Stimulated activated CD4-positive, alpha-beta T cell treated with anti-CD3 and anti-CD28 coated beads, TNF-alpha, amount 100 ng/mL, for 24 hours (primary cell): ENCODE results near the gene ZFAND2B.

Experiments used
- DNase-seq, 3 experiments: peaks; one replicate each; pipeline ENCODE4 v3.0.0-alpha.2; 2020; ENCODE audit warnings: low read depth in 3 of 3

The ZFAND2B gene

GRCh38 chr2:219220652-219221402, 14.2 kb downstream of the ZFAND2B start:
- no peak for DNase-seq

DNA sequence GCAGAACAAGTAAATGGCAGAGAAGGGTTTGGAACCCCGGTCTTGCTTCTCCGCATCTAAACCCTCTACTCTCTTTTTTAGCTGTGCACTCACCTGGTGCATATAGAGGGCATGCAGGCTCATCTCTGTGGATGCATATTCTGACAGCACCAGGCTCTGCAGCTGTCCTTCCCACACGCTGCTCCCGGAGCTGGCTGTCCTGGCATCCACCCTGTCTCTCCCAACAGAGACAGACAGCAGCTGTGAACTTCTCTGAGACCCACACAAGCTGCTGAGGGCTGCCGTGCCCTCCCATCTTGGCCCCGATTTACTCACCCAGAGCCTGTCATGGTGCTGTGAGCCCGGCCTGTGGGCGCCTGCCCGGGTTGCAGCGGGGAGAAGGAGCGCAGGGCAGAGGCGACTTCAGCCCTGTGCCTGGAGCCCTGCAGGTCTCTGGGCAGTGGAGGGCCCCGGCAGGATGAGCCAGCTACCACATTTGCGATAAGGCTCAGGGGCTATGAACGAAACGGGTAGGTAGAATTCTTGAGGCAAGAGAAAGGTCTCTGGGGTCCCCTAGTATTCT, 15.5 kb downstream of the ZFAND2B start:
- DNase-seq, result no peak

GRCh38 chr2:219223831-219224610, 17.4 kb downstream of the ZFAND2B start:
- DNase-seq, result no peak

DNA sequence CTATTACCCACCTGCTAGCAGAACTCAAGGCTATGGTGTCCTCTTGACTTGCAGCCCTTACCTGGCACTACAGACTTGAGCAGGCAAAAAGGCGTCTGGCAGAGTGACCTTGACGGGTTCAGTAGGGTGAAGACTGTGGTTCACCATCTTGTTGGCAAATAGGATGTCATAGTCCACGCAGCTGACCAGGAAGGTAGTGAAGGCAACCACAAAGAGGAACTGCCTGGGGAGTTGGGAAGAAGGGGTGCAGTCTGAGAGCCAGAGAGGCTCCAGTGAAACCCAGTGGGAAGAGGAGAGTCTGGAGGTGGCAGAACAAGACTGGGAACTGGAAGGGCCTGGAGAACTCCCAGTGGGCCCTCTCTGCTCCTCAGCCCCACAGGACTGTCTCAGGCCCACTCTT, 18.8 kb downstream of the ZFAND2B start:
- no peak for DNase-seq

DNA sequence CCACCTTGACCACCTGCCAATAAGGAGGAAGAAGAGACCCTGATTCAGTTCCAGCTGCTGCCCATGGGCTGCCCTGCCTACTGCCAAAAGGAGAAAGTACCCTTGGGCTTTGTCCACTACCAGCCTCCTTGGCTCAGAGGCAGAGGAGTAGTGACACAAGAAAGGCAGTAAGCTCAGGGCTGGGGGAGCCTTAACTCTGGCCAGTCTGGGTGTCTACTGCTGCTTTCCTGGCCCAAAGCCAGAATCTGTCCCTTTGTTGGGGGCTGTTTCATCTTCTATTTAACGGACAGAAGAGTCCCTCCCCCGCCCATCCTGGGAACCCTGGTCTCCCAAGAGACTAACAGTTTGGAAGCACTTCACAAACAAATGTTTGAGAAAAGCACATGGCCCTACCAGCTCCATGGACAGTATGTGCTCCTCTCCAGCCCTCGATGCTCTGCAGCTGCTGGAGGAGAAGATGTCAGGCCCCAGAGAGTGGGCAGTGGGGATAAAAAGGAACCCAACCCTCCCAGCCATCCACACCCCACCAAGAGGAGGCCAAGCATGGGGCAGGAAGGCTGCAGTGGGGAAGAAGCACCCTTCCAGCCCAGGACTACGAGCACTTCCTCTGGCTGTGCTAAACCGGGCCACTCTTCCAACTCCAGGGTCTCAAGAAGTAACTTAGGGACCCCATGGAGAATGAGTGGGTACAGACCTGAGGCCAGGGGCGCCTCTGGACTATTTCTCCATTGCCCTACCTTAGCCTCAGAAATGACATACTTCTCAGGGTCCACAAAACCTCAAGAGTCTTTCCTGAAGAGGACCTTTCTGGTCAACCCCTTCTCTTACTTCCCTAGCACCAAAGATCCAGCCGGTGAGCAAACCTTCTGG, 21.7 kb downstream of the ZFAND2B start:
- no peak for DNase-seq

DNA sequence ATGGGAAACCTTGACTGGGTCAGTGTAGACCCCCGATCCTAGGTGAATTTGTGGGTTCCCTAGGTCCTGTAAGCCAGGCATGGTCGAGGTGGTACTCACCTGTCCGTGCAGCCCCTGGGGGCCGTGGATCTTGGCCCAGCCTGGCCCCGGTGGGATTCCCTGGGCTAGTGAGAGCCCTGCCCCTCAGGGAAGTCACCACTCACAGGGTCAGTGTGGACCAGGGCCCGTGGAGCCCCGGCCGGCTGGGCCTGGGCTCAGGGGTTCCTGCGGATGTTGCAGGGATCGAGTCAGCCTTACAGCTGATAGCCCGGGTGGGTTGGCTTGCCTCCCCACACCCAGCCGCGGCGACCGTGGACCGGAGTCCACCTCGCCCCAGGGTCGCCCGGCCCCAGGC, 22.3 kb downstream of the ZFAND2B start:
- DNase-seq, result no peak

DNA sequence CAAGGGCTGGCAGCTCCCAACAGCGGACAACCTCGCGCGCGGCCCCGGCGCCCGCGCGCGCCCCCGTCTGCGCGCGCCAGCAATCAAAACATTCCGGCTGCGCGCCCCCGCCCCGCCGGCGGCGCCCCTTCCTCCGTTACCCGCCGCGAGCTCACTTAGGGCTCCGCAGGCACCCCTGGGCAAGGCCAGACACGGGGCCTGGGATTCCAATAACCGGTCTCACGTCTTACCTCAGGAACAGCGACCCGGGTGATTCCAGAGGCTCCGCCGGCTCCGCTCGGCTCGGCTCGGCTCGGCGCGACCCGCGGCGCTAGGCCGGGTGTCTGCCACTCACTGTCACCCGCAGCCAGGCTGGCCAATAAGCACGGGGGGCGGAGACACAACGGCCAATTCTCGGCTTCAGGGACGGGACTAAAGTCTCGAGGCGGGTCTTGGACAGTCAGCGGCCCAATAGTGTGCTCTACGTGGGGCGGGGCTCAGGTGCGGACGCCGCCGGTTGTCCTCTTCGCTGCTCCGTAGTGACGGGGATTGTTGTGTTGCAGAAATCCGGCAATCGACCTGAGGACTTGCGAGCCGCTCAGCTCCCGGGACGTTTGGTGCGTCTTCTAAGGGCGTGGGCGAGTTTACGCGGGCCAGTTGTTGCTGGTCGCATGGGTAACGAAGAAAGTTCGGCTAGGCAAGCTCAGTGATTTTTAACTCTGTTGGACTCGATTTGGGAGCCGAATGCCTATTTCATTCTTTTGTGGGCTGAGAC, 22.9 kb downstream of the ZFAND2B start, which contains the start of the genes ANKZF1 and ATG9A:
Gene ANKZF1, plus strand, starts transcription at position 502 of the 754 bp plus-strand sequence. CDS start 452 bp downstream, outside the sequence.
Gene ATG9A, minus strand, starts transcription at position 332 of the 754 bp plus-strand sequence. CDS start 1,612 bp downstream, outside the sequence.
- peak; percentile 97 to 99 (median 97) for DNase-seq

DNA sequence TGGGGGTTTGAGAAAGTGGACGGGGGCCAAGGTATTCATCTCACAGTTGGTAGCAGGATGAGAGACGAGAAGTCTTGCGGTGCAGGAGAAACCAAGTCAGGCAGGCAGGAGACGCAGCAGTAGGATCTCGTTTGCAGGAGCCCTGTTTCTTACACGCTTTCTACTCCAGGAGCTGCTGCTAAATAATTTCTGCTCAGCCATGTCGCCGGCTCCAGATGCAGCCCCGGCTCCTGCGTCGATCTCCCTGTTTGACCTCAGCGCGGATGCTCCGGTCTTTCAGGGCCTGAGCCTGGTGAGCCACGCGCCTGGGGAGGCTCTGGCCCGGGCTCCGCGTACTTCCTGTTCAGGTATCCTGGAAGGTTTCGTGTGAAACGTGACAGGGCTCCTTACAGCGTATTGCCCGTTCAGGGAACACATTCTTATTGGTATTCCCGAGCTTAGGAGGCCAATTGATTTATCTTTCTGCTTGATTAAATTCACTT, 23.5 kb downstream of the ZFAND2B start:
- peak in 1 of 3 experiments; percentile 66 for DNase-seq

GRCh38 chr2:219234331-219234730, 27.7 kb downstream of the ZFAND2B start:
- DNase-seq, result no peak

- DNase-seq, result no peak
Measured at GRCh38 chr2:219243291-219243761, 36.7 kb downstream of the ZFAND2B start.

DNA sequence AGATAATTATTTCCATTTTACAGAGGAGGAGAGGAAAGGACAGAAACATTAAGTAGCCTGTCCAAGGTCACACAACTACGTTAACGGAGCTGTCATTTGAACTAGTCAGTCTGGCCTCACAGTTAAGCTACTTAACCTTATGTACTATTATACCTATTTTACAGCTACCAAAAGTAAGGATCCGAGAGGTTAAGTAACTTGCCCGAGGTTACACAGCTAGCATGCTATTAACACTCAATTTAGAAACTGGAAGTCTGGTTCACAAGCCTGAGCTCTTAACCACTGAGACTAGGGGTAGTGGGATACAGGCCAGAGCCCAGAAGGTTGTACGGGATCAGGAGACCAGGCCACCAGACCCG, 38.2 kb downstream of the ZFAND2B start:
- no peak for DNase-seq

DNA sequence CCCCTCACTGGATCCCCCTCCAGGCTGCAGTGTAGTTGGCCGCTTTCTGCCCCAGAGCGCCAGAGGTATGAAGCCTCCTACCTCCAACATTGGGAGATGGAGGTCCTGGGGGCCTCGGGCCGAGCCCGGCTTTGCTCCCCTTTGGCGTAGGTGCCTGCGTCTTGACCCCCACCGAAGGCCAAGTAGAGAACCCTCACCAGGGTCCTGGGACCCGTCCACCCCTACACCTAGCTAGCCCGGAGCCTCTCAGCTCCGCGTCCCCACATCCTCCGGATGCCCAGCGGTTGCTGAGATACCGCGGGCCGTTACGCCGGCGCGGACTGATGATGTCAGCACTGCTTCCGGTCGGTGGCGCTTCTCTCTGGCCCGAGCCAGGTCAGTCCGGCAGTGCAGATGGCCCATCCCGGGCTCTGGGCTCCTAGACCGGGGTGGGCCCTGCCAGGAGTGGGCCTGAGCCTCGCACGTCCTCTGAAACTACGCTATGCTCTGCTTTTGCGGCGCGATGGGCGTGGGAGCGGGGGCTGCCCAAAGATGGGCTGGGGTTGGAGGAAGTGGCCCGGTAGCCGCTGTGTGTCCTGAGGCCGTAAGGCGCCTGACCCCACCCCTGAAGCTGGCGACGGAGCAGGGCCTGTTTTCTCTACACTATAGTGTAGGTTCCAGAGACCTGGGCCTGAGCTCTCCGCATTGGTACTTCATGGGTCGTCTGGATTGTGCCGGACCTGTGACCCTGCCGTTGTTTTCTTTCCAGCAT, 38.7 kb downstream of the ZFAND2B start, which contains the start of the genes GLB1L and STK16:
Gene GLB1L, minus strand, starts transcription at position 297 of the 751 bp plus-strand sequence. CDS start 1,871 bp downstream, outside the sequence.
Gene STK16, plus strand, starts transcription at position 332 of the 751 bp plus-strand sequence. CDS start 521 bp downstream, outside the sequence.
- DNase-seq, result peak; percentile 79 to 89 (median 79)

- DNase-seq, result no peak
Measured at GRCh38 chr2:219245899-219246230, 39.3 kb downstream of the ZFAND2B start.

GRCh38 chr2:219246559-219246958, 40.0 kb downstream of the ZFAND2B start:
- DNase-seq, result no peak

DNA sequence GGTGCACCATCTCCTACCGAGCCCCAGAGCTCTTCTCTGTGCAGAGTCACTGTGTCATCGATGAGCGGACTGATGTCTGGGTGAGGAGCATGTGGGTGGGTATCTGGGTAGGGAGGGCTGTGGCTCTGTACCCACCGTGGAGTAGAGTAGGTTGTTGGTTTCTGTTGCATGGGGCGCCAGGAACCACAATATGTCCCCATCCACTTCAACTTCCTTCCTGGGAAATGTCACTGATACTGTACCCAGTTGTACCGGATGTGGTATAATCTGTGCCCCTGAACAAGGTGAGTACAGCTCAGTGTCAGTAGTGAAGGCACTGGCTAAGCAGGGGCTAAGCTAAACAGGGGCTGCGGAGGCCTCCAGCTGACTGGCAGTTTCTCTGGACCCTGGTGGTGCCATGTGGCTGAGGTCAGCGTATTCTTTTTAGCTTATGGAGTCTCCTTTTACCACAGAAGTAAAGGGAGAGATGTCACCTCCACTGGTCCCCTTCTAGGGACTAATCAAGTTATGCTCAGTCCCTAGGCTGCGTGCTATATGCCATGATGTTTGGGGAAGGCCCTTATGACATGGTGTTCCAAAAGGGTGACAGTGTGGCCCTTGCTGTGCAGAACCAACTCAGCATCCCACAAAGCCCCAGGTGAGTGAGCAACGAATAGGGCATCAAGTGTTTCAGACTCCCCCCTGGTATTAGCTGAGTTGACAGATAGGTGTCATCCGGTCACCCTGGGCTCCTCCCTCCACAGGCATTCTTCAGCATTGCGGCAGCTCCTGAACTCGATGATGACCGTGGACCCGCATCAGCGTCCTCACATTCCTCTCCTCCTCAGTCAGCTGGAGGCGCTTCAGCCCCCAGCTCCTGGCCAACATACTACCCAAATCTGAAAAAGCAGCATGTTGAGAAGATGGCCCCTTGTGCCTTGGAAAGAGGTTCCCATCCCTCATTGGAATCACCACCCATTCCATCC, 41.4 kb downstream of the ZFAND2B start:
- DNase-seq, result peak in 1 of 3 experiments; percentile 61

DNA sequence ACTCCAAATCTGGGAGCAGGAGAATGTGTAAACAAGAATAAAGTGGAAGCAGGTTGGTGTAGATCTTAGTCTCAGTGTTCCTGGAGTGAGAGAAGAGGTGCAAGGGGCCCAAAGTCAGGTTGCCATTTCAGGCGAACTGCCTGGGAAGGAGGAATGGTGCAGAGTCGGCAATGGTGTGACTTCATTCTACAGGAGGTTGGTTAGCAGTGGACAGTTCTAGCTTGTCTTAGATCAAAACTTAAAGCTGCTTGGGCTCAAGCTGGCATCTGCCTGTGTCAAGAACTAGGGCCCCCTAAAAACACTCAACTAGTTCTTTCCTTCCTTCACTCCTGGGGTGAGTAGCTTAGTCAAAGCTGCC, 42.2 kb downstream of the ZFAND2B start:
- no peak for DNase-seq

GRCh38 chr2:219249203-219249980, 42.8 kb downstream of the ZFAND2B start:
- no peak for DNase-seq
